OCI-LY3 (cell line): ENCODE data around the gene RGS6.

Source experiments
- H2AFZ ChIP-seq: fragments of 200-600, 300-600 bp; shearing (Covaris generic); 2 replicates; pipeline ENCODE4 v1.6.0; 2014; ENCODE audit warnings: antibody characterized with exemption, low read depth, low read length
- H3K27ac ChIP-seq: fragments of 200-600, 300-600 bp; sonication (generic); 2 replicates; pipeline ENCODE4 v1.5.1; 2014; ENCODE audit warnings: mild to moderate bottlenecking, low read length, moderate library complexity, mixed read lengths
- H3K27me3 ChIP-seq: fragments of 200-600, 300-600 bp; sonication (generic); 2 replicates; pipeline ENCODE4 v1.6.1; 2014; ENCODE audit warnings: low read depth, low read length, mixed read lengths
- H3K36me3 ChIP-seq: fragments of 200-600, 300-600 bp; sonication (generic); replicated peaks from 2 replicates; pipeline ENCODE3; 2014; ENCODE audit warnings: low read depth, low read length, mixed read lengths
- H3K4me1 ChIP-seq: fragments of 300-600, 200-600 bp; sonication (generic); 2 replicates; pipeline ENCODE4 v1.6.1; 2014; ENCODE audit warnings: low read length, mixed read lengths
- H3K4me2 ChIP-seq: fragments of 200-600, 300-600 bp; sonication (generic); 2 replicates; pipeline ENCODE4 v1.6.1; 2014; ENCODE audit warnings: low read length, mixed read lengths
- H3K4me3 ChIP-seq: fragments of 300-600, 200-600 bp; sonication (generic); 2 replicates; pipeline ENCODE4 v1.5.1; 2014; ENCODE audit warnings: antibody characterized with exemption, mild to moderate bottlenecking, low read length, moderate library complexity
- H3K79me2 ChIP-seq: fragments of 300-600, 200-600 bp; shearing (Covaris generic); 2 replicates; pipeline ENCODE4 v1.6.1; 2014; ENCODE audit warnings: mild to moderate bottlenecking, low read length, mixed read lengths
- H3K9ac ChIP-seq: fragments of 300-600, 200-600 bp; shearing (Covaris generic); 2 replicates; pipeline ENCODE4 v1.6.0; 2014; ENCODE audit warnings: mild to moderate bottlenecking, low read length, moderate library complexity
- H3K9me3 ChIP-seq: fragments of 200-600, 300-600 bp; shearing (Covaris generic); 2 replicates; pipeline ENCODE4 v1.6.1; 2014; ENCODE audit warnings: low read length, mixed read lengths; ENCODE audit not compliant: insufficient read depth
- H4K20me1 ChIP-seq: fragments of 200-600, 300-600 bp; sonication (generic); 2 replicates; pipeline ENCODE4 v1.6.1; 2016; ENCODE audit warnings: low read length, mixed read lengths; ENCODE audit not compliant: insufficient read depth
- EZH2phosphoT487 ChIP-seq: fragments of 200-600 bp; shearing (Covaris generic); IDR thresholded peaks from 2 replicates; pipeline ENCODE4 v1.6.1; 2018; ENCODE audit warnings: antibody characterized with exemption, mixed run types, low read depth
- TF ChIP-seq, protein P1 (sequence below): fragments of 200-600, 300-600 bp; sonication (generic); IDR thresholded peaks from 2 replicates; pipeline ENCODE4 v1.5.1; 2014; ENCODE audit warnings: antibody characterized with exemption, low read length, low read depth

Gene RGS6

GRCh38 chr14:72591391-72591790 is 659.2 kb downstream of the RGS6 start:
- Histone ChIP-seq H3K36me3 (no peaks in the 10 kb centered on the region), H3K27me3 (peaks cover 57% of the 10 kb centered on the region), H3K79me2 (no peaks in the 10 kb centered on the region), H3K4me2 (no peak overlapping the region), H3K9ac (no peak overlapping the region), H4K20me1 (no peaks in the 10 kb centered on the region), H3K27ac (no peak overlapping the region), H2AFZ (no peak overlapping the region), H3K4me3 (no peak overlapping the region), H3K9me3 (no peaks in the 10 kb centered on the region), H3K4me1 (peaks cover 9% of the 10 kb centered on the region)
- TF ChIP-seq, protein P1, sequence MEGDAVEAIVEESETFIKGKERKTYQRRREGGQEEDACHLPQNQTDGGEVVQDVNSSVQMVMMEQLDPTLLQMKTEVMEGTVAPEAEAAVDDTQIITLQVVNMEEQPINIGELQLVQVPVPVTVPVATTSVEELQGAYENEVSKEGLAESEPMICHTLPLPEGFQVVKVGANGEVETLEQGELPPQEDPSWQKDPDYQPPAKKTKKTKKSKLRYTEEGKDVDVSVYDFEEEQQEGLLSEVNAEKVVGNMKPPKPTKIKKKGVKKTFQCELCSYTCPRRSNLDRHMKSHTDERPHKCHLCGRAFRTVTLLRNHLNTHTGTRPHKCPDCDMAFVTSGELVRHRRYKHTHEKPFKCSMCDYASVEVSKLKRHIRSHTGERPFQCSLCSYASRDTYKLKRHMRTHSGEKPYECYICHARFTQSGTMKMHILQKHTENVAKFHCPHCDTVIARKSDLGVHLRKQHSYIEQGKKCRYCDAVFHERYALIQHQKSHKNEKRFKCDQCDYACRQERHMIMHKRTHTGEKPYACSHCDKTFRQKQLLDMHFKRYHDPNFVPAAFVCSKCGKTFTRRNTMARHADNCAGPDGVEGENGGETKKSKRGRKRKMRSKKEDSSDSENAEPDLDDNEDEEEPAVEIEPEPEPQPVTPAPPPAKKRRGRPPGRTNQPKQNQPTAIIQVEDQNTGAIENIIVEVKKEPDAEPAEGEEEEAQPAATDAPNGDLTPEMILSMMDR, result no peak
- TF ChIP-seq EZH2phosphoT487, result no peak

- TF ChIP-seq EZH2phosphoT487, result no peak
- TF ChIP-seq, protein P1, result no peak
- H3K9me3 ChIP-seq, result no peaks in the 10 kb centered on the region
- H3K27ac ChIP-seq, result no peak overlapping the region
- no peak overlapping the region for H3K4me3 ChIP-seq
- no peaks in the 10 kb centered on the region for H4K20me1 ChIP-seq
- no peaks in the 10 kb centered on the region for H3K36me3 ChIP-seq
- no peak overlapping the region for H3K4me2 ChIP-seq
- H3K4me1 ChIP-seq, result no peaks in the 10 kb centered on the region
- no peaks in the 10 kb centered on the region for H3K79me2 ChIP-seq
- H3K9ac ChIP-seq, result no peak overlapping the region
- H2AFZ ChIP-seq, result no peak overlapping the region; the same call in 1 of the 2 replicates
- H3K27me3 ChIP-seq, result peaks cover 80% of the 10 kb centered on the region
Measured at GRCh38 chr14:72594099-72594901, 662.1 kb downstream of the RGS6 start.

DNA sequence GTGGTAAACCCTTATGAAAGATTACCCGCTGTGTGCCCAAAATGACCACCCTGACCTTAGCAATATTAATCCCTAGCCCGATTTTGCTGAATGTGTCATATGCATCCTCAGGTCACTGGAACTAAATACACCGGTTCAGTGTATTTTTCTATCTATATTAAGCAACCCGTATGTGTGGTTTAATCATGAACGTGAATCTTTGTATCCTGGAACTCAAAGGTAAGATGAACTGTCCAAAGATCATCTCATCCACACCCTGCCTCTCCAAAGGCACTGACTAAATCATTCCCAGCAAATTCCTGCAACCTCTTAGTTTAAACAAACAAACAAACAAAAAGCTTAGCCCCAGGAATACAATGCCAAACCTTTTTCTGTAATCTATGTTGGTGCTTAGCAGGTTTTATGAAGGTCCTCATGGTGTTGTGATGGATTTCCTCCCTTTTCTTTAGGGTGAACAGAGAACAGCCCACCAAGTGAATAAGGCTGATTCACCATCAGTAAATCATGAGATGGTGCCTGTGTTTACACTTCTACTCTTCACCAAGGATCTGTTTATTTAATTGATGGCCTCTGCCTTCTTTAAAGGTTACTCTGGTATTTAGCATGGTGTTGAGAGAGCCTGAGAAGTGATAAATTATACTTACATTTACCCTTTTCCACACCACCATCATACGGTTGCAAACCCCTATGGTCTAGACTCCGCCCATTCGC is 663.1 kb downstream of the RGS6 start:
- Histone ChIP-seq H2AFZ (no peak overlapping the region), H3K4me3 (no peak overlapping the region), H3K4me1 (no peaks in the 10 kb centered on the region), H3K9me3 (no peaks in the 10 kb centered on the region), H3K27me3 (peaks cover 72% of the 10 kb centered on the region), H3K79me2 (no peaks in the 10 kb centered on the region), H3K36me3 (no peaks in the 10 kb centered on the region), H4K20me1 (no peaks in the 10 kb centered on the region), H3K9ac (no peak overlapping the region), H3K4me2 (no peak overlapping the region), H3K27ac (no peak overlapping the region)
- TF ChIP-seq, protein P1, result no peak
- no peak for TF ChIP-seq EZH2phosphoT487
